Measurements from ENCODE around the gene DDX42. TPM values are rescaled to one million over a fixed set of nuclear protein-coding genes. Genes with fewer than 3 reads are reported as not detected.

The DDX42 gene
- total and polyA plus RNA-seq, 9 of the 15 experiments (the other 6 are each of a cell fraction or from before 2014, with no cell fraction given) = 16.5 to 149 (median 87.6) TPM

GRCh38 chr17:63827801-63828221 is 53.8 kb downstream of the DDX42 start:
- ATAC-seq (no peak), FAIRE-seq (peak; percentile 29), DNase-seq (ENCODE audit: extremely low read depth in 1 of 4, low spot score in 3 of 4) (peak in 1 of 4 experiments; percentile 25)
- in situ Hi-C loops (cut with MboI) = loop anchor here (25.0 kb wide), 1 partner anchor 391 kb away; the partner anchor contains the start of gene CYB561
- Histone ChIP-seq H2AFZ (ENCODE audit: low read depth, low read length) (peak overlapping the region; percentile 100), H3K9me3 (replicated peaks; ENCODE audit: control insufficient read depth, insufficient read depth, low read depth, low read length) (no peaks in the 10 kb centered on the region), H3K27ac (ENCODE audit: extremely low read depth, low read depth, low read length) (peak overlapping the region; percentile 100), H3K4me3 (peak overlapping the region; percentile 92), H3K4me2 (ENCODE audit: insufficient read depth, low read length) (peak overlapping the region; percentile 99), H3K9me1 (ENCODE audit: control insufficient read depth, insufficient read depth, low read length) (no peaks in the 10 kb centered on the region), H3K27me3 (ENCODE audit: control insufficient read depth in 2 of 2, insufficient read depth in 2 of 2, low read length in 2 of 2) (no peaks in the 10 kb centered on the region), H3K36me3 (ENCODE audit: control insufficient read depth, insufficient read depth, low read length) (peaks cover 80% of the 10 kb centered on the region), H3K4me1 (replicated peaks in 1 of 2; ENCODE audit: control insufficient read depth in 2 of 2, insufficient read depth in 2 of 2, low read length in 2 of 2) (peaks cover 0 to 16% of the 10 kb centered on the region in 2 experiments; a peak in 3 of 5 replicates), H3K9ac (ENCODE audit: insufficient read depth in 1 of 2, low read depth in 2 of 2, low read length in 2 of 2) (peak overlapping the region; percentile 97 to 100), H4K20me1 (replicated peaks; ENCODE audit: control insufficient read depth, insufficient read depth, low read length) (no peaks in the 10 kb centered on the region), H3K79me2 (ENCODE audit: control insufficient read depth, insufficient read depth, low read length) (peaks cover 51% of the 10 kb centered on the region)
- BruUV-seq (replicated peaks) = no TSS peak
- ChIA-PET CTCF (ENCODE audit: low intra/inter-chr PET ratio) (no interaction called here), POLR2A (interaction anchor here (0.7 to 4.6 kb wide), 7 partner anchors 10 to 631 kb away, joined by 3 to 66 read pairs (median 9); partner anchors contain the start of genes CCDC47, DDX42 and SMARCD2)
- intact Hi-C loops (cut with micrococcal nuclease) = loop anchor here (1.0 kb wide), 1 partner anchor 15 kb away; no protein-coding TSS in a partner anchor
- under 1% methylated on average over 19 of the region's 19 CpGs for WGBS (ENCODE audit: insufficient coverage, low coverage, missing lambda C conversion rate)
- 0 out of 2 replicates have a peak, but pooled peaks have one; percentile 6 for TF ChIP-seq LCOR (CRISPR knock-in tag; IDR thresholded peaks at IDR 0.05)
- TF ChIP-seq CTBP1 (IDR thresholded peaks at IDR 0.05; ENCODE audit: borderline replicate concordance) = peak; percentile 16; the same call in 1 of the 2 replicates
- TF ChIP-seq CHD1 (IDR thresholded peaks at IDR 0.05; ENCODE audit: low read length) = peak; percentile 77
- 0 out of 2 replicates have a peak, but pooled peaks have one; percentile 17 for TF ChIP-seq KAT7 (CRISPR knock-in tag; IDR thresholded peaks at IDR 0.05; ENCODE audit: borderline replicate concordance)
- TF ChIP-seq ZNF165 (CRISPR knock-in tag; IDR thresholded peaks at IDR 0.05; ENCODE audit: borderline replicate concordance) = no peak
- TF ChIP-seq ADNP (tag; IDR thresholded peaks at IDR 0.05) = peak; percentile 30; the same call in 1 of the 2 replicates
- TF ChIP-seq E2F3 (CRISPR knock-in tag; IDR thresholded peaks at IDR 0.05) = 0 out of 2 replicates have a peak, but pooled peaks have one; percentile 0
- no peak for TF ChIP-seq NR2F6 (CRISPR knock-in tag; IDR thresholded peaks at IDR 0.05)
- no peak for TF ChIP-seq ESRRB (CRISPR knock-in tag; IDR thresholded peaks at IDR 0.05; ENCODE audit: borderline replicate concordance)
- TF ChIP-seq ZNF444 (CRISPR knock-in tag; IDR thresholded peaks at IDR 0.05) = no peak
- peak in 1 of 2 experiments; percentile 3; a peak in 1 of 4 replicates for TF ChIP-seq SIN3A (IDR thresholded peaks at IDR 0.05; ENCODE audit: borderline replicate concordance in 2 of 2, control insufficient read depth in 1 of 2, low read depth in 2 of 2, low read length in 2 of 2)
- TF ChIP-seq SAP30 (IDR thresholded peaks at IDR 0.05; ENCODE audit: borderline replicate concordance, insufficient read depth, low read depth, low read length, poor library complexity, severe bottlenecking) = peak; percentile 8
